GM21529 (cell line): Measurements from ENCODE around the gene ITPR2.

Experiments used
- ATAC-seq: cut with Tn5 transposase; IDR thresholded peaks from one replicate; pipeline ENCODE4 v1.9.1; 2021; ENCODE audit not compliant: unreplicated experiment

ITPR2 gene

DNA sequence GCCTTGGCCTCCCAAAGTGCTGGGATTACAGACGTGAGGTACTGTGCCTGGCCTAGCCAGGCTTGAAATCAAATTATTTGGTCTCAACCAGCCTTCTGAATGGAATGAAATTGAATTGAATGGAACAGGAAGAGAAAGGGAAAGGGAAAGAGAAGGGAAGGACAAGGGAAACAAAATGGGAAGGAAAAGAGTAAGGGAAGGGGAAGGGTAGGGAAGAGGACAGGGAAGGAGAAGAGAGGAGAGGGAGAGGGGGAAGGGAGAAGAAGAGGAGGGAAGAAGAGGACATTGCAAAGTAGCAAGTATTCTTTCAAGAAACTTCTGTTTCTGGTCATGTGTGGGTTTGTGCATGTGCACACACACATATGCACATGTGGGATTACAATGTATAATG, 97.8 kb downstream of the ITPR2 start:
- no peak for ATAC-seq

DNA sequence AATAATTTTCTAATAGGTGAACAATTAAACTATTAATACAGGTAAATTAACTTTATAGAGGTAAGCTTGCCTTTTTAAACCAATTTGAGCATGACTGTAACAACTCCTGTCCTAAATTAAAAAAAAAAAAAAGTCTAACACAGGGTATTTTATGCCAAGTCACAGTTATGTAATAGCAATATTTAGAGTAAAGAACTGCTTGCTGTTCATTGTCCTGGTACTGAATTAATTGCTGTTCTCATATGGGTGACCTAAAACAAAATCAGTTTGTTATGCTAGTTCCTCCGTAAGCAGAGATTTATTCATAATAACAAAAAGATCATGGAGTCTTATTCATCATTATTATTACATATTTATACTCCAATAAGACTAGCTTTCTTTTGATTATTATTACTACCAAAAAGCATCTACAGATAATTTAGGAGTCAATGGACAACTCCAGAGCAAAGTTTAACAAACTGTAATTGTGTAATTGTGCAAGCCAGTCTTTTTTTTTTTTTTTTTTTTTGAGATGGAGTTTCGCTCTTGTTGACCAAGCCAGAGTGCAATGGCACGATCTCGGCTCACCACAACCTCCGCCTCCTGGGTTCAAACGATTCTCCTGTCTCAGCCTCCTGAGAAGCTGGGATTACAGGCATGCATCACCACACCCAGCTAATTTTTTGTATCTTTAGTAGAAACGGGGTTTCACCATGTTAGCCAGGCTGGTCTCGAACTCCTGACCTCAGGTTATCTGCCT, 98.3 kb downstream of the ITPR2 start:
- ATAC-seq, result no peak

DNA sequence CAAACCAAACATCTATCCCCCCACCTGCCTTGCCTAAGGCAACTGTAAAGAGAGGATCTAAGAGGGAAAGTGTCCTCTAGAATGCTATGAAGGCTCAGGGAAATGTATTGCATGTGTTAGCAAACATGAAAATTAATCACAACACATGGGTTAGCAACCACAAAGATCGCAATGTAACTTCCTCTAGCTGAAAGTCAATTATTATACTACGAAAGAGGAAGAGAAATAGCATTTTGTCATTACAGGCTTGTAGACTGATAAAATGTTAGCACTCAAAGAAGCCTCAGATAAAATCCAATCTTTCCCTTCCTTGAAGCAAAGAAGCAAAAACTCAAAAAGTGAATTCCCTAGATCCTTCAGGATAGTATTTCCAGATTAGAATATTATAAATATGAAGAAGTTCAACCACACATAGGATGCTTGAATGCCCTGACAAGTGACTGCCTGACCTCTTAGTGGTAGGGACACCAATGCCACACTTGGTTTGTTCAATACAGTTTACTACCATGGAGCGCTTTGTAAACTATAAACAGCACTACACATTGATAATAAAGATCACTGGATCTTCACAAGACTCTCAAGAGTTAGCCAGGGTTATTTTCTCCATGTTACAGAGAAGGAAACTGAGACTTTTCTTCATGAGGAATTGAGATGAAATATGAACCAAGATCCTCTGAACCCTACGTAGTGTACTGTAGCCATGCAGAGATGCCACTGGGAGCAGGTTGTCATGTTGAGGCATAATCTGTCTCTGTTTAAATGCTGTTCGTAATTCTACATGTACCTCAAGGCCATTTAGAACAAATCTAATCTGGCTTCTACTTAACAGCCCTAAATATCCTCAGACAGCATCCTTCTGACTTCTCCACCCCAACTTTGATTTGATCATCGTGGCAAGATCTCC, 100.7 kb downstream of the ITPR2 start:
- peak; percentile 61 for ATAC-seq

DNA sequence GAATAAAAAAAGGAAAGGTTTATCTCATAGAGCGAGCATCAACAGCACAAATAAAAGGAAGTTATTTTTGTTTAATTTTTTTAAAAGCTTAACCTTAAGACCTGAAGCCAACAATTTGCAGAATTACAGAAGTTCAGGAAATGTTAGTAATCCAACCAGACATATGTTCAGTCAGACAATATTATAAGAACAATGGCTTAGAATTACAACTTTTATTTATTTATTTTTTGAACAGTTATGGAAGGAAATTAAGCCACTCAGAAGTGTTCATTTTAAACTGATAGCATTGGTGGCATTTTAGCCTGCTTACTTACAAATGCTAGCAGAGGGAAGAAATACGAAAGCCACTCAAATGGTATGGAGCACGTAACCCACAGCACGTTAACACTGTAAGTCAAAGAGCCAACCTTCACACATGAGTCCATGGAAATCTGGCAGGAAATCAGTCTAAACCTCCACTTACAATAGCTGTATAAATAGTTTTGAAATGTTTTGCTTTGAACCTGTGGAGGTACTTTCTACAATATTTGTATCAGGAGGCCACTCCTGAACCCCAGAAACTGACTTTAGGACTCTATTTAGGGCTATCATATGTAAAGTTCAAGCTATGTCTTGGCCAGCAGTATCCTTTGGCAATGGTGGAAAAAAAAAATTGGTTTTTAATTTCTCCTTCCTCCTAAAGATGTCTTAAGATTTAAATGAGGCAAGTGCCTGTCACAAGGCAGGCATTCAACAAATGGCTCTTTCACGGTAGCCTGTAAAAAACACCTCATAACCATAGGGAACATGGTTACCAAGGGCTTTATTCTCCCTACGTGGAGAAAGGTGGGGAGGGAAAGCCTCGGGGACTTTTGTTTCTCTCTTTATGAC, 102.3 kb downstream of the ITPR2 start:
- ATAC-seq, result no peak

DNA sequence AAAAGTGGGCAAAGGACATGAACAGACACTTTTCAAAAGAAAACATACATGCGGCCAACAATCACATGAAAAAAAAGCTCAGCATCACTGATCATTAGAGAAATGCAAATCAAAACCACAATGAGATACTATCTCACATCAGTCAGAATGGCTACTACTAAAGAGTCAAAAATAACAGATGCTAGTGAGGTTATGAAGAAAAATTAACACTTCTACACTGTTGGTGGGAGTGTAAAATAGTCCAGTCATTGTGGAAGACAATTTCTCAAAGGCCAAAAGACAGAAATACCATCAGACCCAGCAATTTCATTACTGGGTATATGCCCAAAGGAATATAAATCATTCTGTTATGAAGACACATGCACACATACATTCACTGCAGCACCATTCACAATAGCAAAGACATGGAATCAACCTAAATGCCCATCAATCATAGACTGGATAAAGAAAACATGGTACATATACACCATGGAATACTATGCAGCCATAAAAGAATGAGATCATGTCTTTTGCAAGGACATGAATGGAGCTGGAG, 103.8 kb downstream of the ITPR2 start:
- peak; percentile 38 for ATAC-seq

DNA sequence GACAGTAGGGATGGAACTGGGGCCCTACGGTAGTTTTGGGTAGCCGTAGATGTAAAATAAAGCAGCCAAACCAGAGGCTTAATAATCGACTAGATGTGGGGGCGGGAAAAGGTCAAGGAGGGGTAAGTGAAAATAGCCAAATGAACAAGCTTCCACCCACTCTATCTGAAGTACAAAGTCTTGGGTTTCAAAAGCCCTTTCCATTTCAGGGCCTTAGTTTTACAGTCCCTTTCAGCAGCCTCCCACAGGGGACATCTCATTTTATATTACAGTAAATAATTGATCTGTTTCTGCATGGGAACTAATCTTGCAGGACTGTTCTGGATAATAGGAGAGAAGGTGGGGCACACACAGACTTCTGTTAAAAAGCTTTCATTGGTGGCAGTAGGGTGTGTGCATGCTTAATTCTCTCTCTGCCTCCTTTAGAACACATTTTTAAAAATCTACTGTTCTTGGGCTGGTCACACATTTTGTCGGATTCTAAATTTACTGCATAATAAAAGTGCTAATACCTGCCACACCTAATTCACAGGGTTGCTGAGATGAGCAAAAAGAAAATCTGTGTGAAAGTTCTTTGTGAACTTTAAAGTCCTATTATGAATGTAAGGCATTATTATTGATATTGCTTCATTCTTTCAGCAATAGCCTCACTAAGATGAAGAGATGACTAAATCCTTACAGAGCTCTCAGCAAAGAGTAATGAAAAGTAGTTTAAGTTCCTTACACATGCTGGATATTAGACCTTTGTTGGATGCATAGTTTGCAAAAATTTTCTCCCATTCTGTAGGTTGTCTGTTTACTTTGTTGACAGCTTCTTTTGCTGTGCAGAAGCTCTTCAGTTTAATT, 104.6 kb downstream of the ITPR2 start:
- peak; percentile 46 for ATAC-seq

DNA sequence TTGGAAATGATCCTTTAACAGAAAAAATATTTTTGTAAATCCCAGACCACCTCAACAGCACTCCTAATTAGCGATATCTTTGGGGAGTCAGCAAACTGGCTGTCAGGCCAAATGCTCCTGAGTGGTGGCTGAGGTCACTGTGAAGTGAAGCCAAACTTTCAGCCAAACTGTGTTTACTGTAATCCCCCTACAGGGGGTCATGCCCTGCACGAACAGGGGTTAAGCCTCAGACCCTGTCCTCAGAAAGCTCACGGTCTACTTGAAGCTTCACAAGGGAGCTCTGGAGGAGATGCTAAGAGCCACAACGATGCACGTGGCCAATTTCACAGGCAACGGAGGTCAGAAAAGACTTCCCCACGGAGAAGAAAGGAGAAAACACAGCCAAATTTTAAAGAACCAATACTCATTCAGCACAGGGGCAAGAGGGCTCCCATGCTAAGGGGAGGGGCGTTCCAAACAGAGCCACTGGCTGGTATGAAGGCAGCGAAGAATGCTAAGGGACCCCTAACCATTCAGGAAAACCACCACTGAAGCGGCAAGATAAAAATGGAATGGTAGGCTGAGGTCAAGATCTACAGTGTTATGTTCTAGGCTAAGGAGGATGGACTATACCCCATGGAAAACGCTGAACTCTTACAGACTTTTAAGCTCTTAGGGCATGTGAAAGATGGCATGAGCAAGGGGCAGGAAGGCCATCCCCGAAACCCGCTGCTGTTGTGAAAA, 105.4 kb downstream of the ITPR2 start:
- ATAC-seq, result no peak

DNA sequence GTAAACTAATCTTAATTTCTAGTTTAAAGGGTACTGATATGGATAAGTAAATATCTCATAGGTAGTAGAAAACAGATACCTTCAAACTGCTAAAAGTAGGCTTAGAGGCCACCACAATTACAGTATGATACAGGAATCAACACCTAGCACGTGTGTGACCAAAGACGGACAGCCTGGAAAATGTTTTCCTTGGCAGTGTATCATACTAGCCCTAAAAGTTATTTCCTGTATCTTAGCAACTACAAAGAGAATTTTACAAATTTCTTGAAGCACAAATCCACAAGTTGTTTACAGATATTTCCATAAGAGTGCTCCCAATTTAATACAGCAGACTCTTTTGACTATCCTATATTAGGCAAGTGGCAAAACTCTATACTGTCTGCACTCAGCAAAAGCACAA, 106.0 kb downstream of the ITPR2 start:
- ATAC-seq, result no peak

DNA sequence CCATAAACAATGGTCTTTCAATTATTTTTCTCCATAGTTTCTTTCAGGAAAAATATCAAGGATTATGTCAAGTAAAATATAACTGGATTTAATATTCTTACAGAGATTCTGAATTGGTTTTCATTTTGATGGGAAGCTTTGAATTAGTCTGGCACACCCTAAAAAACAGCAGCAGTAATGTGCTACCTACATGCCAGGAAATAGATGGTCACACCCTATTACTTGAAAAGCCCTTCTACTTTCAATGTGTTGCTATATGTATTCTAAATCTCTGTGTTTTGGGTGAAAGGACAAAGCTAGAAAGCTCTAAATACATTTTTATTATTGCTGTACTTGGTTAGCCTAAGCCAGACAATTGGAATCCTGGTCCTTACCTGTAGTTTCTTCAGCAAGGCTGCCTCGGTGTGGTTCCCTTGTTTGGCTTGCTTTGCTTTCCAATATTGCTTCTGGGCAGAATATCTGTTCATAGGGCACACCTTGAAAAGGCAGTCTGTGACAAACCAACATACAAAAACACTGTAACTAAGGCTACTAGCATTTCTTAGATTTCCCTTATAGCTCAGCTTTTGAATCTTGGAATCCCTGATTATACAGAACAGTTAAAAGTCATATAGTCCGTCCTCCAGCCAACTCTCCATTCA, 107.6 kb downstream of the ITPR2 start:
- ATAC-seq, result no peak

DNA sequence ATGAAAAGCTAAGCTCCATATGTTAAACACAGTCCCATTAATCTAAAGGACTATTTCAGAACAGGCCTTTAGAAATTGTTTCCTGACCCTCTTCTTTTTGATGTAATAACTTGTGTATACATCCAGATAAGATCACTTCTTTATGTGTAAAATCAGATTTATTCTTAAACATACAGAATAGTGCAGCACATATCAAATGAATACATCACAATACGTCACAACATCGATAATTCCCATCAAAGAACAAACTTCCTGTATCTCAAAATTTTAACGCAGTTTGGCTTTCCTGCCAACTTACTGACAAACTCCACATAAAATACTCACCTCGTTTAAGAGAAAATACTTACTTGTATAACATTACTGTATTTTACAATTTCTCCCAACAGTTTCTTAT, 108.7 kb downstream of the ITPR2 start:
- no peak for ATAC-seq

DNA sequence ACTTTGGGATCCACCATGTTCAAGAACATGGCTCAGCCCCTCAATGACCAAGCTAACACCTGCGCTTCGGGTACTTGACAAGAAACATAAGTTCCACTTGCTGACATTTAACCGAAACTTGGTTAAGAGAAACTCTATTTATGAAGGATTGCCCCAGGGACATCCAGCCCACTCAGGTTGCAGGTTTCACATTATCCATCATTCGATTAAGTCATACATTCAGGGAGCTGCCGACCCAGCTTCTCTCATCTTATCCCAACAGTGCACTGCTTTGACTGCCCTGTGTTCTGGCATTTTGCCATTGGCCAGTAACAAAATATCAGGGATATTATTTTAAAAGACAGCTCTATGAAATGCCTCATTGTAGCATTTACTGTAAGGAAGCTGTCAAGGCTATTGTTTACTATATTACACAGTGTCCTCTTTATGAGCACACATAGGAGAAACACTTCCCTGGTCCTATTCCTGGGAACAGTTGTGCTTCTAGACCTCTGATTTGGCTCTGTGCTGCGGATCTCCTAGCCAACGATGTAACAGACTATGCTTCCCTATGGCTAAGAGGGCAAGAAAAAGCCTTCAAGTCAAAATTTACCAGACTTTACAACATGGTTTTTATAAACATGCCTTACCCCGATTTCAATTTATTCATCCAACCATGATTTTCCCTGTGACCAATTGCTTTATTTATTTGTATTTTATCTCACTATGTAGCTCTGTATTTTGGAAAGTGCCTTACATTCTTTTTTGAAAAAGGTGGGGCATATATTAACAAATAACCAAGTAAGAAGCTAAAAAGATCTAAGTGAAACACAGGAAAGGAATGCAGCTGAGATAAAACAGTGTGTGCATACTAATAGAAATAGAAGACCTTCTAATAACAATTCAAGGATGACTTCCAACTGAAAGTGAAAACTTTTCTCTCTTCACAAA, 109.3 kb downstream of the ITPR2 start:
- no peak for ATAC-seq

DNA sequence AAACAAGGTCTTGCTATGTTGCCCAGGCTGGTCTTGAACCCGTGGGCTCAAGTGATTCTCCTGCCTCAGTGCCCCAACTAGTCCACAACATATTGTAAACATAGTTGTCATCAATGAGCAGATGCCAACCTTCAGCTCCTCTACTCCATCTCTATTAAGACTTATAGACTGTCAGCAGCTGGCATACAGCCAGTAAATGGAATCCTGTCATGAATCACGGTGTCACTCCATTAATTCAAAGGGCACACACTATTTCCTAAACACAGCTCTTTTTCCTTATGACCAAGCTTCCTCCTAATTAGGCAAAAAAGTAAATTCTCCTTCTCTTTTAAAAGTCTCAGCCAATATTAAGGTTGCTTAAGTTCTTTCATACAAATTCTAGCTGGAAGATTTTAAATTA, 111.2 kb downstream of the ITPR2 start:
- no peak for ATAC-seq

DNA sequence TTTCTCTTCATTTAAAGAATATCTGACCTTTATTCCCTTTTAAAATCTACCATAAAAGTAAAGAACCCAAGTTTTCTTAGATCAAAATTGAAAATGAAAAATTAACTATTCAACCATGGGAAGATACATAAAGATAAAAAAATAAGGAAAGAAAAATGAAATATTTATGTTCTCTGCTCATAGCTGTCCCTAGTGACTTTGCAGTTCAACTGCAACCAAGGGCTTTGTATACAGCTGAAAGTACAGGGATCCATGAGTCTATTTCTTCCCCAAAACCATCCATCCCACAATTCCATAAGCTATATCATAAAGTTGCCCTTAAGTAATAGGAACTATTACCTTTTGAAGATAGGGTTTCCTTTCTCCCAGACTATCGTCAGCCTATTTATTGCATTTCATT, 113.1 kb downstream of the ITPR2 start:
- no peak for ATAC-seq

DNA sequence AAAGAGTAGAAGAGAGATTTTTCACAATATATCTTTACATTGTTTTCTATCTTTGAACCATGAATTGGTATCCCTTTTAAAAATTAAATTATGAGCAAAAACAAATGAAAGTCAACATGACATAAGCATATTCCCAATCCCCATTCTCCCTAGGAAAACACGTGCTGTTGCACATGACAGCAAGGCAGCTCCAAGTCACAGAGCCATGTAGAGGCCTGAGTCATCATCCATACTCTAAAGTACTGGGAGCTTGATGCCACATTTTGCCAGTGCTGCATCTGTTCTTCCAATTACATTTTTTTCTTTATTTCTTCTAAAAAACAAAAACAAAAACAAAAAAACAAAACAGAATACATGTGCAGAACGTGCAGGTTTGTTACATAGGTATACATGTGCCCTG, 115.2 kb downstream of the ITPR2 start:
- ATAC-seq, result no peak

DNA sequence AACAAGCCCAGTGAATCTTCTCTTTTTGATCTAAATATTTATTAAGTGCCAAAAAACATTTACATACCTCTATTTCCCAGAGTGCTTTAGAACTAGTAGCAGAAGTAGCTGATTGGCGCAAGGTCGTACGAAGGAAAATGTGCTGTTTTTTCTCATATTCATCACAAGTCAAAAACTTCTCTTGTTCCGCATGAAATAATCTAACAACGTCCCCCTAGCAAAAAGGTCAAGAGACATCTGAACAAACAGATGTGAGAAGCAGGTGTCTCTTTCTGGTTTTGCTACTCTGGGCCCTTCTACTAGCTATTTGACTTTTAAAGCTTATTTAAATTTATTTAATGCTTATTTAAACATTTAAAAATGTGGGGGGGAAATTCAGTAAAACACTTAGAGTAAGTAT, 117.8 kb downstream of the ITPR2 start:
- no peak for ATAC-seq

DNA sequence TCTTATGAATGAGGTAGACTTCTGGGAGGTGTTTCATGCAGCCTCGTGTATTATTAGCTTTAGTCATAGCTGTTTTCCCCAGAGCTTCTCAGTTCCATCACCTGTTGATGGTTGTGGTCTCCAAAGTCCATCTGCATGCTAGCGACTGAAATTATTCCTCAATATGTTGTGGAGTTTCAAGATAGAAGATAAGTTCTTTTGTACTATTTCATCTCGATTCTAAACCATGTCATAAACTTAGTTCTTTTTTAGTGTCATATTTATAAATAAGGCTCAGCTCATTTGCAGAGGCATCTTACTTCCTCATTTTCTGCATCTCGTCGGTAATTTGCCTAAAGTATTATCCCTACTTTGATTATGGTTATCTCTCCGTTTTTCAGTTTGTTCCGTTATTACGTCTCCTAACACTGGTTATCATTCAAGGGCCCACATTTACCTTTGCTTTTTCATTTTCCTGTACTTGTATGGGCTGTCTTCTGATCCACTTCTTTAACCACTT, 119.1 kb downstream of the ITPR2 start:
- ATAC-seq, result peak; percentile 82

DNA sequence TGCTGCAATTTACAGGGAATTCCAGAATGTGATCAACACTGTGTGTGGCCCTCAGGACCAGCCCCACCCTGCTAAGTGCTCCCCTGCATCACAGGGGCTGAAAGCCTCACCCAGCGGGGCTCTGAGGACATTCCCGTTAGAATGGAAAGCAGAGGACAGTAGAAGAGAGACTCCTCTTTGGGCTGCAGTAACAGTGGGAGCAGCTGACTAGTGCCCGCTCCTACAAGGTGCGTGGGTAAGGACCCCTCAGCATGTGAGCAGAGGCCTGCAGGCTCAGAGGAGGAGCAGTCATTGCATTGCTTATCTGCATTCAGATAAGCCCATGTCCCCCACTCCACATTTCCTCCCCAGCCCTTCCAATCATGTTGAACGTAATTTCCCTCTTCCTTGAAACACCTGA, 120.1 kb downstream of the ITPR2 start:
- no peak for ATAC-seq

DNA sequence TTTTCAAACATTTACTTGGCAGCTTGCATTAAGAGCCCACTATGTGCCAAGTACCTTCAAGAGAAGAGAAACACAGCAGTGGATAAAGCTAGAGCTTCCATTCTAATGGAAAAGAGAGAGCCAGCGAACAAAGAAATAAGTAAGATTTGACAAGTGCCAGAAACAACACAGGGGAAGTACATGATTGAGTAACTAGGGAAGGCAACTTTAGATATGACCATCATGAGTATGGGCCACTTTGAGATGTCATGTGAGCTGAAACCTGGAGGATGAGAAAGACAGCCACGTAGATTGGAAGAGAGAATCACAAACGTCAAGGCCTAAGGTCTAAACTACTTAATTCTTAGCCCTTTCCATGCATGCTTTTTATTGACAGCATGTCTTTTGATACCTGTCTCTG, 121.4 kb downstream of the ITPR2 start:
- no peak for ATAC-seq
